Measurements from ENCODE around the gene ZBTB40. TPM values are rescaled to one million over a fixed set of nuclear protein-coding genes. Genes with fewer than 3 reads are reported as not detected.

Gene ZBTB40
- total RNA-seq, 1 experiment from 2014 or later, result 16.3 TPM

DNA sequence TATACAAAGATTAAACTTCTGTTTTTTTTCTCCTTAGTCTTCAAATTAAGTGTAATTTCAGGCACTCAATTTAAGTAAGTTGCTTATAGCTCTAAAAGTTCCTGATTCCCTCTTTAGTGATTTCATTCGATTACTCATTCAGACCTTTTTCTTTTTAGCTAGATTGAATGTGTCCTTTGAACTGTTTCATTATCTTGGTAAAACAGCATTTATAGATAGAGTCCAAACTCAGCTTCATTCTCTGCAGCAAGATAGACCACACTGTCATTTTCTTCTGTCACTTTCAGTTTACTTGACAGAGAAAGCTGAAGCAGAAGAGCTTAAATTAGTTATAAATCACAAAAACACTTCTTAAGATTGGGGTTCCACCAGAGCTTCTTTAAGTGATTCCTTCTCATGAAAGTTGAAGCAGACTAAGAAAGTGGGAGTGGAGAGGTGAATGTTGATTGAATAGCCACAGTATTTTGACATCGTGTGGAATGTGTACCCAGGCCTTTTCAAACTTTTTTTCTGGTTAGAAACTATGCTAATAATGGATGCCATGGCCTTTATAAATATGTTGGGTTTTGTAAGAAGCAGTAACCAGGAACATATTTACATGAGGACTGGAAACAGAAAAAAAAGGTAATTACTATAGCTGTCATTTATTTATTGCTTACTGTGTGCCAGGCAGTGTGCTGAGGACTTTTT is 52.2 kb downstream of the ZBTB40 start:
- peaks cover 12 to 15% of the 10 kb centered on the region in 2 experiments for H3K4me1 Mint-ChIP-seq
- no peaks in the 10 kb centered on the region; the same call in 1 of the 2 replicates for H3K27me3 Mint-ChIP-seq (ENCODE audit: low read depth)

More for the DNA sequence above, 52.2 kb downstream of the ZBTB40 start:
- H3K23ac ChIP-seq (ENCODE audit: insufficient read length, low read depth, low read length), result no peak overlapping the region
- no peak overlapping the region for H2BK20ac ChIP-seq (ENCODE audit: low read depth, low read length, poor library complexity, severe bottlenecking)
- peaks cover 3% of the 10 kb centered on the region for H4K20me1 ChIP-seq (ENCODE audit: control insufficient read depth, insufficient read depth, insufficient read length)
- no peak overlapping the region for H3K27ac ChIP-seq (ENCODE audit: insufficient read length, low read depth, low read length)
- no peak overlapping the region for H3K18ac ChIP-seq (ENCODE audit: insufficient read length, low read depth, low read length)
- no peaks in the 10 kb centered on the region for H3K79me1 ChIP-seq (ENCODE audit: insufficient read depth, low read depth, low read length, poor library complexity, severe bottlenecking)
- no CpG with 5 or more reads among the region's 2 CpGs for WGBS (ENCODE audit: extremely low coverage, insufficient read length, low lambda C conversion rate)
- no peaks in the 10 kb centered on the region for H3K9me3 Mint-ChIP-seq
- H3K4me3 Mint-ChIP-seq, result no peak overlapping the region
- H2BK15ac ChIP-seq (ENCODE audit: low read depth, low read length), result no peak overlapping the region
- no peak overlapping the region for H3K27ac Mint-ChIP-seq
- H3K27me3 ChIP-seq (ENCODE audit: insufficient read depth, low read length), result no peaks in the 10 kb centered on the region
- peaks cover 3 to 25% (median 9%) of the 10 kb centered on the region in 3 experiments; a peak in 5 of 7 replicates for H3K36me3 Mint-ChIP-seq (ENCODE audit: insufficient read depth in 1 of 3, low read depth in 3 of 3)
- H2AK5ac ChIP-seq (ENCODE audit: insufficient read length, low read length), result no peak overlapping the region
- TF ChIP-seq, protein P1, sequence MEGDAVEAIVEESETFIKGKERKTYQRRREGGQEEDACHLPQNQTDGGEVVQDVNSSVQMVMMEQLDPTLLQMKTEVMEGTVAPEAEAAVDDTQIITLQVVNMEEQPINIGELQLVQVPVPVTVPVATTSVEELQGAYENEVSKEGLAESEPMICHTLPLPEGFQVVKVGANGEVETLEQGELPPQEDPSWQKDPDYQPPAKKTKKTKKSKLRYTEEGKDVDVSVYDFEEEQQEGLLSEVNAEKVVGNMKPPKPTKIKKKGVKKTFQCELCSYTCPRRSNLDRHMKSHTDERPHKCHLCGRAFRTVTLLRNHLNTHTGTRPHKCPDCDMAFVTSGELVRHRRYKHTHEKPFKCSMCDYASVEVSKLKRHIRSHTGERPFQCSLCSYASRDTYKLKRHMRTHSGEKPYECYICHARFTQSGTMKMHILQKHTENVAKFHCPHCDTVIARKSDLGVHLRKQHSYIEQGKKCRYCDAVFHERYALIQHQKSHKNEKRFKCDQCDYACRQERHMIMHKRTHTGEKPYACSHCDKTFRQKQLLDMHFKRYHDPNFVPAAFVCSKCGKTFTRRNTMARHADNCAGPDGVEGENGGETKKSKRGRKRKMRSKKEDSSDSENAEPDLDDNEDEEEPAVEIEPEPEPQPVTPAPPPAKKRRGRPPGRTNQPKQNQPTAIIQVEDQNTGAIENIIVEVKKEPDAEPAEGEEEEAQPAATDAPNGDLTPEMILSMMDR (conservative IDR thresholded peaks at IDR 0.05), result no peak
- H4K8ac ChIP-seq (replicated peaks; ENCODE audit: insufficient read length, low read depth, low read length), result no peak overlapping the region
- no peak overlapping the region for H2BK120ac ChIP-seq (ENCODE audit: low read depth, low read length, poor library complexity, severe bottlenecking)
- H2AFZ ChIP-seq (ENCODE audit: low read length), result no peak overlapping the region
- H3K4me2 ChIP-seq (ENCODE audit: insufficient read depth, insufficient read length, low read length), result no peak overlapping the region
- H3K9me3 ChIP-seq (ENCODE audit: control insufficient read depth, low read depth, low read length), result no peaks in the 10 kb centered on the region
- H3K56ac ChIP-seq (ENCODE audit: insufficient read length, low read depth, low read length), result no peak overlapping the region
- no peak overlapping the region for H3K14ac ChIP-seq (ENCODE audit: insufficient read depth, low read length)
- no peak overlapping the region for H3K4ac ChIP-seq (ENCODE audit: low read depth, low read length)
- H3K79me2 ChIP-seq (ENCODE audit: insufficient read depth, low read length), result no peaks in the 10 kb centered on the region
- H4K5ac ChIP-seq (ENCODE audit: insufficient read length, low read depth, low read length), result no peak overlapping the region
- no peak overlapping the region for H2BK5ac ChIP-seq (ENCODE audit: insufficient read length, low read length)
- DNase-seq, result no peak
- H2BK12ac ChIP-seq (ENCODE audit: insufficient read length, low read depth, low read length), result no peak overlapping the region
- no peaks in the 10 kb centered on the region for H3K23me2 ChIP-seq (ENCODE audit: insufficient read length, low read depth, low read length, poor library complexity, severe bottlenecking)
- no peak overlapping the region for H3K9ac ChIP-seq (ENCODE audit: extremely low read depth, insufficient read length, low read length)
- H3T11ph ChIP-seq (ENCODE audit: low read length), result no peak overlapping the region
- no peak overlapping the region for H4K91ac ChIP-seq (ENCODE audit: insufficient read length, low read depth, low read length)
- H3K4me1 ChIP-seq (ENCODE audit: insufficient read depth, low read length), result peaks cover 3% of the 10 kb centered on the region; the same call in 1 of the 2 replicates
